SK-N-SH (cell line): ENCODE measurements around the gene CNBP. TPM values are rescaled to one million over a fixed set of nuclear protein-coding genes. Genes with fewer than 3 reads are reported as not detected.

Experiments used
- CTCF ChIA-PET: fragments of 300-600, 350-600 bp; formaldehyde crosslinking; extraction: SDS; loops from one replicate; lab custom pipeline; 2021; lab: Yijun Ruan, JAX
- POLR2A ChIA-PET: fragments of 350-600 bp; sonication (Branson Sonifier 250); formaldehyde crosslinking; extraction: SDS; loops from one replicate; lab custom pipeline; 2020; ENCODE audit warnings: antibody characterized with exemption, inconsistent platforms; lab: Yijun Ruan, JAX
- DNase-seq: peaks from one replicate; pipeline ENCODE4 v3.0.0; 2012
- H2AFZ ChIP-seq: fragments of 200-600 bp; sonication (generic); 2 replicates; pipeline ENCODE4 v1.8.1; 2016; ENCODE audit warnings: antibody characterized with exemption, mild to moderate bottlenecking, low read depth
- H3F3A ChIP-seq: fragments of 200-600 bp; sonication (generic); replicated peaks from 2 replicates; pipeline ENCODE3; 2016; ENCODE audit warnings: antibody characterized with exemption, mild to moderate bottlenecking; ENCODE audit not compliant: insufficient read depth
- H3K27ac ChIP-seq, 2 experiments: fragments of 200-500 bp in 1 of 2; fragments of 200-600 bp in 1 of 2; sonication (Bioruptor generic) in 1 of 2; sonication (generic), shearing (Covaris generic) in 1 of 2; 2 replicates each; pipeline versions ENCODE4 v1.5.1 to v1.6.1; 2014 to 2016; ENCODE audit warnings: low read depth in 2 of 2, inconsistent platforms in 1 of 2, low read length in 1 of 2, mild to moderate bottlenecking in 1 of 2, mixed read lengths in 1 of 2
- H3K27me3 ChIP-seq: fragments of 200-600 bp; sonication (generic), shearing (Covaris generic); 2 replicates; pipeline ENCODE4 v1.6.1; 2016; ENCODE audit warnings: mixed run types; ENCODE audit not compliant: insufficient read depth
- H3K36me3 ChIP-seq, 2 experiments: fragments of 200-500 bp in 1 of 2; fragments of 200-600 bp in 1 of 2; sonication (Bioruptor generic) in 1 of 2; sonication (generic) in 1 of 2; replicated peaks in 1 of 2; 2 replicates each; pipeline versions ENCODE3 to v1.5.1; 2014 to 2016; ENCODE audit warnings: low read length in 1 of 2, mild to moderate bottlenecking in 1 of 2; ENCODE audit not compliant: insufficient read depth in 2 of 2, control insufficient read depth in 1 of 2
- H3K4me1 ChIP-seq, 2 experiments: fragments of 200-500 bp in 1 of 2; fragments of 200-600 bp in 1 of 2; sonication (Bioruptor generic) in 1 of 2; sonication (generic), shearing (Covaris generic) in 1 of 2; 2 replicates each; pipeline versions ENCODE4 v1.5.1 to v1.6.1; 2014 to 2016; ENCODE audit warnings: low read depth in 1 of 2, low read length in 1 of 2, mixed run types in 1 of 2; ENCODE audit not compliant: insufficient read depth in 2 of 2, control insufficient read depth in 1 of 2
- H3K4me2 ChIP-seq: fragments of 200-600 bp; sonication (generic), shearing (Covaris generic); 2 replicates; pipeline ENCODE4 v1.6.1; 2017; ENCODE audit warnings: mixed run types
- H3K4me3 ChIP-seq, 2 experiments: fragments of 200-500 bp in 1 of 2; fragments of 200-600 bp in 1 of 2; sonication (Bioruptor generic) in 1 of 2; sonication (generic), shearing (Covaris generic) in 1 of 2; 2 replicates each; pipeline versions ENCODE4 v1.5.1 to v1.8.1; 2014 to 2016; ENCODE audit warnings: low read depth in 2 of 2, inconsistent platforms in 1 of 2, low read length in 1 of 2, mild to moderate bottlenecking in 1 of 2, mixed read lengths in 1 of 2, moderate library complexity in 1 of 2
- H3K79me2 ChIP-seq: fragments of 200-600 bp; sonication (generic); 2 replicates; pipeline ENCODE4 v1.8.1; 2017; ENCODE audit warnings: mild to moderate bottlenecking; ENCODE audit not compliant: insufficient read depth
- H3K9ac ChIP-seq: fragments of 200-600 bp; sonication (generic); 2 replicates; pipeline ENCODE4 v1.6.1; 2017; ENCODE audit warnings: mixed run types
- H3K9me2 ChIP-seq: fragments of 200-600 bp; sonication (generic); 2 replicates; pipeline ENCODE4 v1.6.1; 2017; ENCODE audit warnings: mixed run types
- H3K9me3 ChIP-seq: fragments of 200-600 bp; sonication (generic); 2 replicates; pipeline ENCODE4 v1.6.1; 2017; ENCODE audit warnings: mixed run types, mild to moderate bottlenecking, moderate library complexity
- H4K20me1 ChIP-seq: fragments of 200-600 bp; sonication (generic); 2 replicates; pipeline ENCODE4 v1.6.1; 2017; ENCODE audit warnings: mild to moderate bottlenecking, mixed run types; ENCODE audit not compliant: insufficient read depth
- CTCF ChIP-seq: fragments of 200-600 bp; sonication (generic); IDR thresholded peaks from 2 replicates; pipeline ENCODE4 v1.6.1; 2017; ENCODE audit warnings: antibody characterized with exemption, mild to moderate bottlenecking, moderate library complexity
- EP300 ChIP-seq, 2 experiments: IDR thresholded peaks; 2 replicates each; pipeline versions ENCODE4 v1.4.0 to v1.6.1; 2012; ENCODE audit warnings: borderline replicate concordance in 1 of 2, low read depth in 1 of 2, low read length in 1 of 2
- FOSL2 ChIP-seq: IDR thresholded peaks from 2 replicates; pipeline ENCODE4 v1.4.0; 2012; ENCODE audit warnings: low read depth, mild to moderate bottlenecking, moderate library complexity, borderline replicate concordance
- FOXJ3 ChIP-seq: sonication (generic); formaldehyde crosslinking; IDR thresholded peaks from 2 replicates; pipeline ENCODE4 v1.5.1; 2020; ENCODE audit warnings: mild to moderate bottlenecking, missing genetic modification reagents
- GABPA ChIP-seq: IDR thresholded peaks from 2 replicates; pipeline ENCODE4 v1.4.0; 2012; ENCODE audit warnings: low read depth, mild to moderate bottlenecking
- GATA2 ChIP-seq: sonication (generic); formaldehyde crosslinking; IDR thresholded peaks from 2 replicates; pipeline ENCODE4 v1.5.0; 2020; ENCODE audit warnings: mild to moderate bottlenecking, missing genetic modification reagents
- IRF3 ChIP-seq: fragments of 150-350 bp; IDR thresholded peaks from 2 replicates; pipeline ENCODE4 v1.6.1; 2016; ENCODE audit warnings: mild to moderate bottlenecking, low read depth, low read length
- JUND ChIP-seq: IDR thresholded peaks from 2 replicates; pipeline ENCODE4 v1.4.0; 2012
- MAX ChIP-seq: IDR thresholded peaks from 2 replicates; pipeline ENCODE4 v1.4.0; 2012; ENCODE audit warnings: low read depth
- MEF2A ChIP-seq: IDR thresholded peaks from 2 replicates; pipeline ENCODE4 v1.4.0; 2012; ENCODE audit warnings: low read depth, borderline replicate concordance
- MXI1 ChIP-seq: IDR thresholded peaks from 2 replicates; pipeline ENCODE4 v1.6.1; 2012; ENCODE audit warnings: mild to moderate bottlenecking, low read depth, low read length, improper control_type of control experiment
- NFIC ChIP-seq: IDR thresholded peaks from 2 replicates; pipeline ENCODE4 v1.4.0; 2012; ENCODE audit warnings: borderline replicate concordance
- NRF1 ChIP-seq: IDR thresholded peaks from 2 replicates; pipeline ENCODE4 v1.6.1; 2012; ENCODE audit warnings: low read depth, mild to moderate bottlenecking, low read length
- POLR2AphosphoS5 ChIP-seq: IDR thresholded peaks from 2 replicates; pipeline ENCODE4 v1.6.1; 2012; ENCODE audit warnings: low read depth, low read length
- RAD21 ChIP-seq: IDR thresholded peaks from 2 replicates; pipeline ENCODE4 v1.6.1; 2012; ENCODE audit warnings: mild to moderate bottlenecking, low read length
- RCOR1 ChIP-seq: fragments of 150-350 bp; IDR thresholded peaks from 2 replicates; pipeline ENCODE4 v1.6.1; 2017; ENCODE audit warnings: antibody characterized with exemption, low read length
- RFX5 ChIP-seq: IDR thresholded peaks from 2 replicates; pipeline ENCODE4 v1.6.1; 2012; ENCODE audit warnings: mild to moderate bottlenecking, improper control_type of control experiment, low read length
- RXRA ChIP-seq: IDR thresholded peaks from 2 replicates; pipeline ENCODE4 v1.4.0; 2012; ENCODE audit warnings: low read depth, mild to moderate bottlenecking, borderline replicate concordance
- SIN3A ChIP-seq: IDR thresholded peaks from 2 replicates; pipeline ENCODE4 v1.6.1; 2012; ENCODE audit warnings: low read depth, mild to moderate bottlenecking, low read length, moderate library complexity, borderline replicate concordance
- TCF12 ChIP-seq: IDR thresholded peaks from 2 replicates; pipeline ENCODE4 v1.4.0; 2012
- TEAD4 ChIP-seq: IDR thresholded peaks from 2 replicates; pipeline ENCODE4 v1.4.0; 2012; ENCODE audit warnings: mild to moderate bottlenecking, borderline replicate concordance; ENCODE audit not compliant: insufficient read depth
- USF2 ChIP-seq: fragments of 150-350 bp; IDR thresholded peaks from 2 replicates; pipeline ENCODE4 v1.6.1; 2017; ENCODE audit warnings: antibody characterized with exemption, low read length, low read depth, borderline replicate concordance
- ZBTB33 ChIP-seq: IDR thresholded peaks from 2 replicates; pipeline ENCODE4 v1.4.0; 2012; ENCODE audit warnings: low read depth, borderline replicate concordance
- WGBS: methylation state at CpG from one replicate; pipeline ENCODE4 v1.1.6; 2017; ENCODE audit warnings: low lambda C conversion rate; 5-methylcytosine and 5-hydroxymethylcytosine counted together
- polyA plus RNA-seq, 3 experiments: library from polyadenylated mRNA; depleted of rRNA; stranded (reverse); fragments of >200 nt; gene quantifications; 2 replicates each; pipeline ENCODE4 v1.2.3, GENCODE V29; 2012
- TF ChIP-seq, protein P1 (sequence below): IDR thresholded peaks from 2 replicates; pipeline ENCODE4 v1.4.0; 2012; ENCODE audit warnings: low read depth, borderline replicate concordance

CNBP gene
- polyA plus RNA-seq, 1 of the 3 experiments (the other 2 are of a cell fraction): 240 TPM

- Histone ChIP-seq H3K27ac (peak overlapping the region in 1 of 2 experiments; percentile 75; a peak in 2 of 4 replicates), H3K9me2 (no peaks in the 10 kb centered on the region), H3F3A (peaks cover 33% of the 10 kb centered on the region), H3K79me2 (no peaks in the 10 kb centered on the region), H3K9ac (no peak overlapping the region), H4K20me1 (no peaks in the 10 kb centered on the region), H3K4me3 (no peak overlapping the region), H2AFZ (peak overlapping the region; percentile 36; the same call in 1 of the 2 replicates), H3K27me3 (no peaks in the 10 kb centered on the region), H3K36me3 (no peaks in the 10 kb centered on the region), H3K4me1 (peaks cover 0 to 23% of the 10 kb centered on the region in 2 experiments; a peak in 2 of 4 replicates), H3K4me2 (peak overlapping the region; percentile 7; the same call in 1 of the 2 replicates), H3K9me3 (no peaks in the 10 kb centered on the region)
- ChIA-PET POLR2A (no interaction called here), CTCF (interaction anchor here (0.8 to 8.8 kb wide), 4 partner anchors 9 to 264 kb away, joined by 3 to 49 read pairs (median 4); no protein-coding TSS in a partner anchor)
- DNase-seq: no peak
- 22% methylated on average over 7 of the region's 7 CpGs for WGBS
- TF ChIP-seq MAX (peak; percentile 82), FOXJ3 (CRISPR knock-in tag) (no peak), MEF2A (no peak), TEAD4 (no peak), NFIC (no peak), RAD21 (no peak), IRF3 (no peak), NRF1 (no peak), GATA2 (no peak), SIN3A (no peak), JUND (peak; percentile 80), RFX5 (no peak), CTCF (no peak), RCOR1 (no peak), POLR2AphosphoS5 (no peak), RXRA (no peak; the same call in 1 of the 2 replicates), GABPA (no peak), MXI1 (no peak), TCF12 (peak; percentile 50; the same call in 1 of the 2 replicates), EP300 (IDR thresholded peaks at IDR 0.05; ENCODE audit: borderline replicate concordance in 1 of 2, low read depth in 1 of 2, low read length in 1 of 2) (no peak; a peak in 1 of 4 replicates), USF2 (no peak), FOSL2 (peak; percentile 90), ZBTB33 (no peak)
- TF ChIP-seq, protein P1, sequence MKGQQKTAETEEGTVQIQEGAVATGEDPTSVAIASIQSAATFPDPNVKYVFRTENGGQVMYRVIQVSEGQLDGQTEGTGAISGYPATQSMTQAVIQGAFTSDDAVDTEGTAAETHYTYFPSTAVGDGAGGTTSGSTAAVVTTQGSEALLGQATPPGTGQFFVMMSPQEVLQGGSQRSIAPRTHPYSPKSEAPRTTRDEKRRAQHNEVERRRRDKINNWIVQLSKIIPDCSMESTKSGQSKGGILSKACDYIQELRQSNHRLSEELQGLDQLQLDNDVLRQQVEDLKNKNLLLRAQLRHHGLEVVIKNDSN: no peak
Observed at GRCh38 chr3:129230311-129231019, 46.8 kb upstream of the CNBP start.
